ENCODE data around the gene CELF4.

The CELF4 gene

GRCh38 chr18:37254973-37255372 is 310.6 kb downstream of the CELF4 start:
- DNase-seq (ENCODE audit: low spot score): no peak
- no peak for TF ChIP-seq CTCF (IDR thresholded peaks at IDR 0.05; ENCODE audit: extremely low read depth, missing control alignments)

DNA sequence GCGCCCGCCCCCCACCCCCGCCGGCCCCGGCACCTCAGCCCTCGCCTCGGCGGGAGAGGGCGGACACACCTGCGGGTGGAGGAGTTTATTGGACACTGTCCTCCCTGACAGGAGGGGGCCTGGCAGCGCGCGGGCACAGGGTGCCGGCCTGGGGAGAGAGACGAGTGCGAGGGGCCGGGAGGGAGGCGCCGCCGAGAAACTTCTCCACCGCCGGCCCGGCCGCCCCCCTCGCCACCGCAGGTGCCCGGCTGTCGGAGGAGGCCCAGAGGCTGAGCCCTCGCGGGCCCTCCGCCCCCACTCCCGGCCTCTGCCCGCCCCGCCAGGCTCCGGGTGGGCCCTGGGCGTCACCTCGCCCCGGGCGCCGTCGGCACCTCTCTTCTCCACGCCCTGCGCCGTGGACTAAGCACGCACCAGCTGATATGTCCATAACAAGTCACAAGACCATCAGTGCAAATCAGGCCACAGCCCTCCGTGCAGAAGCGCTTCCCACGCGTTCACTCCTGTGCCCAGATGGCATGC is 311.3 kb downstream of the CELF4 start:
- no peak for TF ChIP-seq CTCF (IDR thresholded peaks at IDR 0.05; ENCODE audit: extremely low read depth, missing control alignments)
- DNase-seq (ENCODE audit: low spot score): no peak

- peak; percentile 72 for DNase-seq (ENCODE audit: low spot score)
- TF ChIP-seq CTCF (IDR thresholded peaks at IDR 0.05; ENCODE audit: extremely low read depth, missing control alignments): no peak
Observed at GRCh38 chr18:37253394-37254235, 312.0 kb downstream of the CELF4 start.

GRCh38 chr18:37252854-37253393 is 312.7 kb downstream of the CELF4 start:
- TF ChIP-seq CTCF (IDR thresholded peaks at IDR 0.05; ENCODE audit: extremely low read depth, missing control alignments): no peak
- DNase-seq (ENCODE audit: low spot score): no peak

GRCh38 chr18:37252342-37252741 is 313.3 kb downstream of the CELF4 start:
- no peak for TF ChIP-seq CTCF (IDR thresholded peaks at IDR 0.05; ENCODE audit: extremely low read depth, missing control alignments)
- no peak for DNase-seq (ENCODE audit: low spot score)

GRCh38 chr18:37251679-37252078 is 313.9 kb downstream of the CELF4 start:
- DNase-seq (ENCODE audit: low spot score): no peak
- TF ChIP-seq CTCF (IDR thresholded peaks at IDR 0.05; ENCODE audit: extremely low read depth, missing control alignments): no peak

- no peak for DNase-seq (ENCODE audit: low spot score)
- TF ChIP-seq CTCF (IDR thresholded peaks at IDR 0.05; ENCODE audit: extremely low read depth, missing control alignments): no peak
Observed at GRCh38 chr18:37249895-37250618, 315.5 kb downstream of the CELF4 start.
